ENCODE measurements around the gene STXBP1.

Gene STXBP1

DNA sequence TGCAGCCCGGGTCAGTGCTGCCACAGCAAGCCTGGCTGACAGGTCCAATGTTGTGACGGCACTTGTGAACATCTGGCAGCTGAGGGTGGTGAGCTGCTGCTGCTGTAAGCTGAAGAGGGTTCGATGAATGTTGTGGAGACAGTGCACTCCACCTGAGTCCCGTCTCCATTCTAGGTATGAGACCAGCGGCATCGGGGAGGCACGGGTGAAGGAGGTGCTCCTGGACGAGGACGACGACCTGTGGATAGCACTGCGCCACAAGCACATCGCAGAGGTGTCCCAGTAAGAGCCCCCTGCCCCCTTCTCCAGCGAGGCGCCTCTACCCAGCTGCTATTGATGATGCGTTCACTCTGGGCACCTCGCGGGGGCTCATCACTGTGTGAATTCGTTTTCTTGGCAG is 55.8 kb downstream of the STXBP1 start:
- peaks cover 4% of the 10 kb centered on the region; the same call in 1 of the 2 replicates for H3K27me3 ChIP-seq (ENCODE audit: insufficient read depth, low read length)
- H3K9me2 ChIP-seq (ENCODE audit: low read depth, low read length) = no peaks in the 10 kb centered on the region
- no peaks in the 10 kb centered on the region for H3F3A ChIP-seq (ENCODE audit: insufficient read depth, low read length)
- no peaks in the 10 kb centered on the region for H3K36me3 ChIP-seq (ENCODE audit: insufficient read depth, low read length)
- no peak overlapping the region for H3K4me2 ChIP-seq (ENCODE audit: low read length)
- H4K20me1 ChIP-seq (ENCODE audit: insufficient read depth, low read length) = no peaks in the 10 kb centered on the region
- H3K4me1 ChIP-seq (ENCODE audit: insufficient read depth, low read length, severe bottlenecking) = no peaks in the 10 kb centered on the region
- TF ChIP-seq, protein P1, sequence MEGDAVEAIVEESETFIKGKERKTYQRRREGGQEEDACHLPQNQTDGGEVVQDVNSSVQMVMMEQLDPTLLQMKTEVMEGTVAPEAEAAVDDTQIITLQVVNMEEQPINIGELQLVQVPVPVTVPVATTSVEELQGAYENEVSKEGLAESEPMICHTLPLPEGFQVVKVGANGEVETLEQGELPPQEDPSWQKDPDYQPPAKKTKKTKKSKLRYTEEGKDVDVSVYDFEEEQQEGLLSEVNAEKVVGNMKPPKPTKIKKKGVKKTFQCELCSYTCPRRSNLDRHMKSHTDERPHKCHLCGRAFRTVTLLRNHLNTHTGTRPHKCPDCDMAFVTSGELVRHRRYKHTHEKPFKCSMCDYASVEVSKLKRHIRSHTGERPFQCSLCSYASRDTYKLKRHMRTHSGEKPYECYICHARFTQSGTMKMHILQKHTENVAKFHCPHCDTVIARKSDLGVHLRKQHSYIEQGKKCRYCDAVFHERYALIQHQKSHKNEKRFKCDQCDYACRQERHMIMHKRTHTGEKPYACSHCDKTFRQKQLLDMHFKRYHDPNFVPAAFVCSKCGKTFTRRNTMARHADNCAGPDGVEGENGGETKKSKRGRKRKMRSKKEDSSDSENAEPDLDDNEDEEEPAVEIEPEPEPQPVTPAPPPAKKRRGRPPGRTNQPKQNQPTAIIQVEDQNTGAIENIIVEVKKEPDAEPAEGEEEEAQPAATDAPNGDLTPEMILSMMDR (IDR thresholded peaks at IDR 0.05; ENCODE audit: low read length) = no peak
- no peak for TF ChIP-seq EZH2 (IDR thresholded peaks at IDR 0.05; ENCODE audit: borderline replicate concordance, low read length)
- H3K4me3 ChIP-seq (ENCODE audit: low read depth, low read length, poor library complexity, severe bottlenecking) = no peak overlapping the region
- H3K9ac ChIP-seq (ENCODE audit: low read length) = no peak overlapping the region
- no peak overlapping the region for H2AFZ ChIP-seq (ENCODE audit: low read length)
- H3K79me2 ChIP-seq (ENCODE audit: insufficient read depth, low read length) = no peaks in the 10 kb centered on the region
- no peak overlapping the region for H3K27ac ChIP-seq (ENCODE audit: low read depth, low read length, poor library complexity, severe bottlenecking)
- H3K9me3 ChIP-seq (ENCODE audit: low read length) = no peaks in the 10 kb centered on the region

DNA sequence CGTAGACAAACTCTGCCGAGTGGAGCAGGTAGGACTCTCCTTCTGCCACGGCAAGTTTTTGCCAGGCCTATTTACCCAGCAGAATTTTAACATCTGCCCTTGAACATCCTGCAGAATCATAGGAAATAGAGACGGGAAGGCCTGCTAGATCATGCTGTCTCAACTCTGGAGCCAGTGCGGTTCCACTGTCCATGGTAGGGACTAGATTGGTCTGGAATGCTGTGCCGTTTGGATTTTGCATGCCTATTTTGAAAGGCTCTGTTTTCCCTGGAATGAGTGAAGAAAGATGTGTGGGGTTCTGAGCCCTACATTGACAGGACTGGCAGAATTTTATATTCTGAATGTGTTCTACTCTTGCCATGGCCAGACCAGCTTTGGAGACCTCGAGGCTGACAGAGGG is 61.2 kb downstream of the STXBP1 start:
- H3K9me3 ChIP-seq (ENCODE audit: low read length) = no peaks in the 10 kb centered on the region
- no peak overlapping the region for H3K27ac ChIP-seq (ENCODE audit: low read depth, low read length, poor library complexity, severe bottlenecking)
- no peaks in the 10 kb centered on the region; the same call in 1 of the 2 replicates for H3K27me3 ChIP-seq (ENCODE audit: insufficient read depth, low read length)
- no peak overlapping the region for H3K4me2 ChIP-seq (ENCODE audit: low read length)
- no peaks in the 10 kb centered on the region for H3K79me2 ChIP-seq (ENCODE audit: insufficient read depth, low read length)
- H3K4me1 ChIP-seq (ENCODE audit: insufficient read depth, low read length, severe bottlenecking) = no peaks in the 10 kb centered on the region
- H3K9ac ChIP-seq (ENCODE audit: low read length) = no peak overlapping the region
- no peaks in the 10 kb centered on the region for H3F3A ChIP-seq (ENCODE audit: insufficient read depth, low read length)
- no peaks in the 10 kb centered on the region for H3K9me2 ChIP-seq (ENCODE audit: low read depth, low read length)
- H4K20me1 ChIP-seq (ENCODE audit: insufficient read depth, low read length) = no peaks in the 10 kb centered on the region
- no peak for TF ChIP-seq EZH2 (IDR thresholded peaks at IDR 0.05; ENCODE audit: borderline replicate concordance, low read length)
- TF ChIP-seq, protein P1 (IDR thresholded peaks at IDR 0.05; ENCODE audit: low read length) = no peak
- no peaks in the 10 kb centered on the region for H3K36me3 ChIP-seq (ENCODE audit: insufficient read depth, low read length)
- no peak overlapping the region for H3K4me3 ChIP-seq (ENCODE audit: low read depth, low read length, poor library complexity, severe bottlenecking)
- H2AFZ ChIP-seq (ENCODE audit: low read length) = no peak overlapping the region

DNA sequence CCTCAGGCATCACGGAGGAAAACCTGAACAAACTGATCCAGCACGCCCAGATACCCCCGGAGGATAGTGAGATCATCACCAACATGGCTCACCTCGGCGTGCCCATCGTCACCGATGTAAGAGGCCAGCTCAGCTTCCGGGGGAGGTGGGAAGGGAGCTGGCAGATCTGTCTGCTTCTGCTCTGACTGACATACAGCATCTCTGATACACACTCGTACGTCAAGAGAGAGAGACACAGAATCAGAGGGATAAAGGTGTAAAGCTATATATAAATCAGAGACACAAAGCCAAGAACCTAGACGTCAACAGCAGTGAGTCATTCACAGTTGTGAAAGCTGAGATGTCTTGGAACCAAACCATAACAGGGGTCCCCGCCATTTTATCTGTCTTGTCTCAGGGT is 64.6 kb downstream of the STXBP1 start:
- Histone ChIP-seq H3F3A (ENCODE audit: insufficient read depth, low read length) (no peaks in the 10 kb centered on the region), H3K9me2 (ENCODE audit: low read depth, low read length) (no peaks in the 10 kb centered on the region), H2AFZ (ENCODE audit: low read length) (no peak overlapping the region), H3K9me3 (ENCODE audit: low read length) (no peaks in the 10 kb centered on the region), H3K27me3 (ENCODE audit: insufficient read depth, low read length) (no peaks in the 10 kb centered on the region), H4K20me1 (ENCODE audit: insufficient read depth, low read length) (no peaks in the 10 kb centered on the region), H3K4me2 (ENCODE audit: low read length) (no peak overlapping the region), H3K9ac (ENCODE audit: low read length) (no peak overlapping the region), H3K79me2 (ENCODE audit: insufficient read depth, low read length) (no peaks in the 10 kb centered on the region), H3K4me3 (ENCODE audit: low read depth, low read length, poor library complexity, severe bottlenecking) (no peak overlapping the region), H3K27ac (ENCODE audit: low read depth, low read length, poor library complexity, severe bottlenecking) (no peak overlapping the region), H3K4me1 (ENCODE audit: insufficient read depth, low read length, severe bottlenecking) (no peaks in the 10 kb centered on the region), H3K36me3 (ENCODE audit: insufficient read depth, low read length) (no peaks in the 10 kb centered on the region)
- TF ChIP-seq EZH2 (IDR thresholded peaks at IDR 0.05; ENCODE audit: borderline replicate concordance, low read length) = no peak
- TF ChIP-seq, protein P1 (IDR thresholded peaks at IDR 0.05; ENCODE audit: low read length) = no peak

All from OCI-LY1 (cell line).